Endodermal cell (in vitro differentiated cells): ENCODE data around the gene MOXD1. TPM values are rescaled to one million over a fixed set of nuclear protein-coding genes. Genes with fewer than 3 reads are reported as not detected.
"Not testable (repeated sequence)": the region's sequence is repeated elsewhere in the genome, so short reads cannot be mapped to it uniquely, and the experiment has no call there.

Experiments used
- DNase-seq: peaks from one replicate; pipeline ENCODE4 v3.0.0-alpha.2; 2017
- H3K27ac ChIP-seq: 2 replicates; pipeline ENCODE4 v1.5.1; 2013; ENCODE audit warnings: mild to moderate bottlenecking, low read depth, low read length, moderate library complexity
- H3K27me3 ChIP-seq: 2 replicates; pipeline ENCODE4 v1.6.1; 2013; ENCODE audit warnings: mild to moderate bottlenecking, low read length, moderate library complexity; ENCODE audit not compliant: insufficient read depth, control insufficient read depth, poor library complexity, severe bottlenecking
- H3K36me3 ChIP-seq: 2 replicates; pipeline ENCODE4 v1.7.0; 2013; ENCODE audit warnings: mild to moderate bottlenecking, low read length, moderate library complexity; ENCODE audit not compliant: control insufficient read depth, insufficient read depth
- H3K4me1 ChIP-seq: one replicate; pipeline ENCODE4 v1.7.0; 2013; ENCODE audit warnings: low read length; ENCODE audit not compliant: control insufficient read depth, insufficient read depth
- H3K4me3 ChIP-seq: 2 replicates; pipeline ENCODE4 v1.5.1; 2013; ENCODE audit warnings: mild to moderate bottlenecking, low read length, moderate library complexity
- H3K9ac ChIP-seq: 2 replicates; pipeline ENCODE4 v1.6.1; 2013; ENCODE audit warnings: mild to moderate bottlenecking, low read length, moderate library complexity; ENCODE audit not compliant: poor library complexity, severe bottlenecking; ENCODE audit errors: extremely low read depth
- H3K9me3 ChIP-seq: 2 replicates; pipeline ENCODE4 v1.6.1; 2013; ENCODE audit warnings: mild to moderate bottlenecking, low read length, moderate library complexity; ENCODE audit not compliant: control insufficient read depth
- H3K27ac Mint-ChIP-seq: 2 replicates; pipeline ENCODE4 v1.8.0; 2020; ENCODE audit warnings: mixed read lengths
- H3K27me3 Mint-ChIP-seq: 2 replicates; pipeline ENCODE4 v1.8.0; 2021; ENCODE audit warnings: mild to moderate bottlenecking, mixed read lengths; ENCODE audit not compliant: insufficient read depth
- H3K36me3 Mint-ChIP-seq: 2 replicates; pipeline ENCODE4 v1.8.0; 2020; ENCODE audit warnings: low read depth, mixed read lengths
- H3K4me1 Mint-ChIP-seq: 2 replicates; pipeline ENCODE4 v1.8.0; 2020; ENCODE audit warnings: mixed read lengths
- H3K4me3 Mint-ChIP-seq: 2 replicates; pipeline ENCODE4 v1.8.0; 2020; ENCODE audit warnings: mild to moderate bottlenecking, moderate library complexity, mixed read lengths
- H3K9me3 Mint-ChIP-seq: 2 replicates; pipeline ENCODE4 v1.8.0; 2020; ENCODE audit warnings: mild to moderate bottlenecking, mixed read lengths
- WGBS, 2 experiments: methylation state at CpG; one replicate each; pipeline versions ENCODE4 v1.1.5 to v1.1.7; 2013; ENCODE audit warnings: missing lambda C conversion rate in 2 of 2, mixed read lengths in 1 of 2; ENCODE audit not compliant: insufficient coverage in 1 of 2, insufficient read length in 1 of 2; 5-methylcytosine and 5-hydroxymethylcytosine counted together
- total RNA-seq, 2 donors: library from RNA; stranded (reverse); fragmentation: NEBNext Ultra II Directional in 1 of 2; extraction: Animal tissue kit (Norgen Biotek cat#: 25700) in 1 of 2; gene quantifications; 2 replicates in 1 of 2; 3 replicates in 1 of 2; pipeline ENCODE4 v1.2.1, GENCODE V29; 2021
- TF ChIP-seq, protein P1 (sequence below): fragments of 200-600 bp; sonication (generic); conservative IDR thresholded peaks from 2 replicates; pipeline ENCODE4 v1.5.0; 2021; ENCODE audit warnings: antibody characterized with exemption, mild to moderate bottlenecking

MOXD1 gene
- total RNA-seq, 2 donors from 2014 or later, result 1.3 to 3.2 TPM

DNA sequence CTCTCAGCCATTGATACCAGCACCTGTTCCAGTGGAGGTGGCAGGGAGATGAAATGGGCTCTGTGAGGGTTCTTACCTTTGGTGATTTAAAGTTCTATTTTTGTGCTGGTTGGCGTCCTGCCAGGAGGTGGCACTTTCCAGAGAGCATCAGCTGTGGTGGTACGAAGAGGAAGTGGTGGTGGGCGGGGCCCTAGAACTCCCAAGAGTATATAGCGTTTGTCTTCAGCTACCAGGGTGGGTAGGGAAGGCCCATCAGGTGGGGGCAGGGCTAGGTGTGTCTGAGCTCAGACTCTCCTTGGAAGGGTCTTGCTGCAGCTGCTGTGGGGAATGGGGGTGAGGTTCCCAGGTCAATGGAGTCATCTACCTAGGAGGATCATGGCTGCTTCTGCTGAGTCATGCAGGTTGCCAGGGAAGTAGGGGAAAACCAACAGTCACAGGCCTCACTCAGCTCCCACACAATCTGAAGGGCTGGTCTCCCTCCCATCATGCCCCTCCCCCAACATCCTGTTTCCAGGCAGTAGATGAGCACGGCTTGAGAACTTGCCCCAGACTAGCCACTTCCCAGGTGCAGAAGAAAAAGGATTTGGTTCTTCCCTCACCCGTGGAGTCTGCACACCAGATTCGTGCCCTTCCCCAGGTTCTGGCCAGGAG lies 46.6 kb downstream of the MOXD1 start:
- peak overlapping the region; percentile 20 for H3K9ac ChIP-seq
- H3K27me3 ChIP-seq, result no peaks in the 10 kb centered on the region
- Mint-ChIP-seq H3K4me1 (peaks cover 4% of the 10 kb centered on the region), H3K9me3 (peaks cover 26% of the 10 kb centered on the region), H3K4me3 (no peak overlapping the region), H3K27me3 (peaks cover 3% of the 10 kb centered on the region), H3K27ac (no peak overlapping the region), H3K36me3 (no peaks in the 10 kb centered on the region)
- H3K4me1 ChIP-seq, result no peaks in the 10 kb centered on the region
- TF ChIP-seq, protein P1, sequence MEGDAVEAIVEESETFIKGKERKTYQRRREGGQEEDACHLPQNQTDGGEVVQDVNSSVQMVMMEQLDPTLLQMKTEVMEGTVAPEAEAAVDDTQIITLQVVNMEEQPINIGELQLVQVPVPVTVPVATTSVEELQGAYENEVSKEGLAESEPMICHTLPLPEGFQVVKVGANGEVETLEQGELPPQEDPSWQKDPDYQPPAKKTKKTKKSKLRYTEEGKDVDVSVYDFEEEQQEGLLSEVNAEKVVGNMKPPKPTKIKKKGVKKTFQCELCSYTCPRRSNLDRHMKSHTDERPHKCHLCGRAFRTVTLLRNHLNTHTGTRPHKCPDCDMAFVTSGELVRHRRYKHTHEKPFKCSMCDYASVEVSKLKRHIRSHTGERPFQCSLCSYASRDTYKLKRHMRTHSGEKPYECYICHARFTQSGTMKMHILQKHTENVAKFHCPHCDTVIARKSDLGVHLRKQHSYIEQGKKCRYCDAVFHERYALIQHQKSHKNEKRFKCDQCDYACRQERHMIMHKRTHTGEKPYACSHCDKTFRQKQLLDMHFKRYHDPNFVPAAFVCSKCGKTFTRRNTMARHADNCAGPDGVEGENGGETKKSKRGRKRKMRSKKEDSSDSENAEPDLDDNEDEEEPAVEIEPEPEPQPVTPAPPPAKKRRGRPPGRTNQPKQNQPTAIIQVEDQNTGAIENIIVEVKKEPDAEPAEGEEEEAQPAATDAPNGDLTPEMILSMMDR, result no peak
- peaks cover 9% of the 10 kb centered on the region for H3K9me3 ChIP-seq
- peak; percentile 50 for DNase-seq
- no peak overlapping the region for H3K4me3 ChIP-seq
- no peak overlapping the region for H3K27ac ChIP-seq
- H3K36me3 ChIP-seq, result no peaks in the 10 kb centered on the region
- WGBS, 2 experiments, result 87 to 100% methylated on average over 3 to 7 of the region's 7 CpGs

DNA sequence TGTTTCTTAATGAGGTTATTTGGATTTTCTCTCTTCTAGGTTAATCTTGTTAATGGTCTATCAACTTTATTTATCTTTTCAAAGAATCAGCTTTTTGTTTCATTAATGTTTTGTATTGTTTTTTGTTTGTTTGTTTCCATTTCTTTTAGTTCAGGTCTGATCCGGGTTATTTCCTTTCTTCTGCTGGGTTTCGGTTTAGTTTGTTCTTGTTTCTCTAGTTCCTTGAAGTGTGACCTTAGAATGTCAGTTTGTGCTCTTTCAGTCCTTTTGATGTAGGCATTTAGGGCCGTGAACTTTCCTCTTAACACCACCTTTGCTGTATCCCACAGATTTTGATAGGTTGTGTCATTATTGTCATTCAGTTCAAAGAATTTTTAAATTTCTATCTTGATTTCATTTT lies 49.3 kb downstream of the MOXD1 start:
- H3K27ac ChIP-seq, H3K36me3 ChIP-seq, H3K27ac Mint-ChIP-seq, H3K9ac ChIP-seq, DNase-seq, H3K4me3 Mint-ChIP-seq, H3K36me3 Mint-ChIP-seq, H3K27me3 ChIP-seq, H3K4me1 Mint-ChIP-seq, H3K4me3 ChIP-seq, H3K27me3 Mint-ChIP-seq, H3K4me1 ChIP-seq, H3K9me3 ChIP-seq: not testable (repeated sequence)
- WGBS, 2 experiments, result 93% methylated on average over 3 of the region's 3 CpGs; no CpG with 5 or more reads in 1 of the 2 experiments
- peaks cover 26% of the 10 kb centered on the region for H3K9me3 Mint-ChIP-seq

DNA sequence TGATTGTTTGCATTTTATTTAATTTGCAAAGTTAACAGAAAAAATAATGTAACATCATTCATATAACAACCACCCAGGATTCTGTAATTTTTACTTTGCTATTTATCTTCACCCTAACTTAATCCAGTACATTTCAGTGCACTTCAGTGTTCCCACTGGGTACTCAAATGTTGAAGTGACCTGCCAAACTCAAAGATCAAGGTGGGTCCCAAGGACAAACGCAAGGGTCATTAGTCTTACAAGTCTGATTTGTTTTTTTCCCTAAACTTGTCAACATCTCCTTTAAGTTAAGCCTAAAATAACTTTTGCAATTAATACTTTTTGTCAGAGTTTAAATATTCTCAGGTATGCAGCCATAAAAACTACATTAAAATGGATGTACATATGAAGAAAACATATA lies 53.0 kb downstream of the MOXD1 start:
- H3K9me3 Mint-ChIP-seq, result peaks cover 14% of the 10 kb centered on the region
- peaks cover 3% of the 10 kb centered on the region for H3K27me3 Mint-ChIP-seq
- Histone ChIP-seq H3K9ac (no peak overlapping the region), H3K4me1 (no peaks in the 10 kb centered on the region), H3K27me3 (no peaks in the 10 kb centered on the region), H3K27ac (no peak overlapping the region), H3K36me3 (no peaks in the 10 kb centered on the region), H3K4me3 (no peak overlapping the region), H3K9me3 (peaks cover 14% of the 10 kb centered on the region)
- 97% methylated on average over 1 of the region's 1 CpG; no CpG with 5 or more reads in 1 of the 2 experiments for WGBS, 2 experiments
- no peak for DNase-seq
- H3K36me3 Mint-ChIP-seq, result no peaks in the 10 kb centered on the region
- TF ChIP-seq, protein P1, result no peak
- H3K4me3 Mint-ChIP-seq, result no peak overlapping the region
- H3K27ac Mint-ChIP-seq, result no peak overlapping the region
- H3K4me1 Mint-ChIP-seq, result peaks cover 4% of the 10 kb centered on the region

DNA sequence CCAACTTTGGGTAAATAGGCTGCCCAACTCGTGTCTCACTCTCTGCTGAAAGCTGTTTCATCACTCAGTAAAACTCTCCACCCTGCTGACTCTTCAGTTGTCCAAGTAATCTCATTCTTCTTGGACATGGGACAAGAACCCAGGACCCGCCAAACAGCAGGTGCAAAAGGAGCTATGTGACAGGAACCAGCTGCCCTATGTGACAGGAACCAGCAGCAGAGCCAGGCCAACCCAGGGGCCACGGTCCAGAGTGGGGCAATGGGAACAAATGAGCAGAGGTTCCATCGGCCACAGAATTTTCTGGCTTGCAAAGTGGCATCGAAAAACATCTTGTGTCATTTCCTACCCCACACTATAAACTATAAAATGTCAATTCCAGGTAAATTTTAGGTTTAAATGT lies 56.5 kb downstream of the MOXD1 start:
- no peaks in the 10 kb centered on the region for H3K27me3 Mint-ChIP-seq
- Histone ChIP-seq H3K27ac (no peak overlapping the region), H3K9me3 (peaks cover 14% of the 10 kb centered on the region), H3K36me3 (no peaks in the 10 kb centered on the region), H3K9ac (no peak overlapping the region), H3K27me3 (no peaks in the 10 kb centered on the region), H3K4me1 (no peaks in the 10 kb centered on the region), H3K4me3 (no peak overlapping the region)
- H3K4me3 Mint-ChIP-seq, result no peak overlapping the region
- no peak for DNase-seq
- TF ChIP-seq, protein P1, result no peak
- H3K36me3 Mint-ChIP-seq, result no peaks in the 10 kb centered on the region
- H3K9me3 Mint-ChIP-seq, result peaks cover 7% of the 10 kb centered on the region
- no peak overlapping the region for H3K27ac Mint-ChIP-seq
- 83 to 85% methylated on average over 2 to 5 of the region's 5 CpGs for WGBS, 2 experiments
- no peaks in the 10 kb centered on the region for H3K4me1 Mint-ChIP-seq
